Purkinje cell (primary cell): ENCODE measurements around the gene ZNF493. TPM values are rescaled to one million over a fixed set of nuclear protein-coding genes. Genes with fewer than 3 reads are reported as not detected.

Experiments used
- polyA plus RNA-seq: library from polyadenylated mRNA; unstranded; fragments of >200 nt; fragmentation: Nextera tagmentation; gene quantifications from 2 replicates; pipeline ENCODE4 v1.2.1, GENCODE V29; 2014

ZNF493 gene
- polyA plus RNA-seq, result 43.5 and 43.6 TPM in 2 replicates

DNA sequence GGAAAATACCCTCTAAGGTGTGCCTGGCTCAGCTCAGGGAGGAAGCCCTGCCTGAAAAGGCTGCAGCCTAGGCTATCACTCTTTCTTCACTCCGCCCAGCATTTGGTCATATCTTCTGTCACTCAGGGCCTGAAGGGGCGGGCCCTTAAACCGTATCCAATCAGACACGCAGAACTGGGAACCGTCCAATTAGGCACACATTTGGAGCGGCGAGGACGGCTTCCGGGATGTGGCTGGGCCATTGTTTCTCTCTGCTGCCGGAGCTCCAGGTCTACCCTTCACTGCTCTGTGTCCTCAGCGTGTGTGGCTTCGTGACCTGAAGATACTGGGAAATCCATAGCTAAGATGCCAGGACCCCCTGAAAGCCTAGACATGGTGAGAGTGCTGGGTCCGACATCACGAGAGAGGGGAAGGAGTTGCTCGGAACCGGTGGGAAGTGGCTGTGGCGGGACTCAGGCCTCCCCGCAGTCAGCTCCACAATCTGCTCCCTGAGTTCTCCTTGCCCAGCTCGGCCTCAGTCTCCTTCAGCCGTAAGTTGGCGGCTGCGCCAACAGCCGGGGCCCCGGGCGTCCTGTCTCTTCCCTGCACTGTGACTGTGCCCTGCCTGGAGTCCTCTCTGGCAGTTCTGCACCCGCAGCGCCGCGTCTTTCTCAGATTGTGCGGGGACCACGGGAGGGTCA, at the start of gene ZNF493:
ZNF493 (plus strand) TSS at position 241 of the 680 bp plus-strand sequence; CDS start at position 346, 105 bp downstream.

GRCh38 chr19:21358768-21359451, 38.0 kb upstream of the ZNF493 start, which contains the start of gene ZNF738:
ZNF738 (plus strand) TSS chr19:21359000; CDS start chr19:21359141, 141 bp downstream.

Other genes starting within 250 kb of the ZNF493 start
- 3.6 and 6.7 TPM in 2 replicates for gene ZNF708, start 67.7 kb upstream of the ZNF493 start, polyA plus RNA-seq
- gene ZNF738, start 38.1 kb upstream of the ZNF493 start, polyA plus RNA-seq, result 13.8 and 14.8 TPM in 2 replicates
- 12.2 and 15.7 TPM in 2 replicates for gene ZNF429, start 108.5 kb downstream of the ZNF493 start, polyA plus RNA-seq